Hepatic stellate cell (primary cell): ENCODE data around the gene FGF2.
"Not testable (repeated sequence)": the region's sequence is repeated elsewhere in the genome, so short reads cannot be mapped to it uniquely, and the experiment has no call there.

ENCODE experiments used
- DNase-seq: peaks from one replicate; pipeline ENCODE4 v3.0.0; 2011; ENCODE audit warnings: low spot score

Gene FGF2

GRCh38 chr4:122826553-122827257 is at the start of gene FGF2:
TSS of gene FGF2 (plus strand) at chr4:122826831. CDS start at chr4:122827175, 344 bp downstream.
- DNase-seq, result peak; percentile 60

GRCh38 chr4:122776916-122777315 is 49.7 kb upstream of the FGF2 start:
- DNase-seq, result no peak

- no peak for DNase-seq
Measured at GRCh38 chr4:122777846-122778673, 48.6 kb upstream of the FGF2 start.

- DNase-seq, result no peak
Measured at GRCh38 chr4:122781486-122781885, 45.1 kb upstream of the FGF2 start.

GRCh38 chr4:122783301-122784215 is 43.1 kb upstream of the FGF2 start:
- peak; percentile 89 for DNase-seq

GRCh38 chr4:122784261-122784660 is 42.4 kb upstream of the FGF2 start:
- no peak for DNase-seq

- DNase-seq, result no peak
Measured at GRCh38 chr4:122785099-122785498, 41.5 kb upstream of the FGF2 start.

- not testable (repeated sequence) for DNase-seq
Measured at GRCh38 chr4:122786296-122786695, 40.3 kb upstream of the FGF2 start.

GRCh38 chr4:122786920-122787319 is 39.7 kb upstream of the FGF2 start:
- DNase-seq, result not testable (repeated sequence)

GRCh38 chr4:122787940-122788339 is 38.7 kb upstream of the FGF2 start:
- DNase-seq, result no peak

GRCh38 chr4:122788935-122789334 is 37.7 kb upstream of the FGF2 start:
- DNase-seq, result no peak

GRCh38 chr4:122793811-122794210 is 32.8 kb upstream of the FGF2 start:
- no peak for DNase-seq

GRCh38 chr4:122796801-122797404 is 29.7 kb upstream of the FGF2 start:
- no peak for DNase-seq

GRCh38 chr4:122797405-122798094 is 29.1 kb upstream of the FGF2 start:
- DNase-seq, result no peak

GRCh38 chr4:122798101-122798500 is 28.5 kb upstream of the FGF2 start:
- DNase-seq, result peak; percentile 78

- DNase-seq, result no peak
Measured at GRCh38 chr4:122798917-122799316, 27.7 kb upstream of the FGF2 start.

GRCh38 chr4:122803788-122804208 is 22.8 kb upstream of the FGF2 start:
- DNase-seq, result no peak

- DNase-seq, result no peak
Measured at GRCh38 chr4:122806981-122807679, 19.5 kb upstream of the FGF2 start.

- no peak for DNase-seq
Measured at GRCh38 chr4:122810669-122811068, 16.0 kb upstream of the FGF2 start.

GRCh38 chr4:122811781-122812180 is 14.8 kb upstream of the FGF2 start:
- DNase-seq, result not testable (repeated sequence)

- DNase-seq, result not testable (repeated sequence)
Measured at GRCh38 chr4:122812823-122813222, 13.8 kb upstream of the FGF2 start.
